GM18907 (cell line): ENCODE results near the gene PKDCC.
"Not testable (repeated sequence)": the region's sequence is repeated elsewhere in the genome, so short reads cannot be mapped to it uniquely, and the experiment has no call there.

Experiments
- ATAC-seq: cut with Tn5 transposase; IDR thresholded peaks from one replicate; pipeline ENCODE4 v1.9.1; 2021; ENCODE audit warnings: mild to moderate bottlenecking, moderate library complexity; ENCODE audit not compliant: unreplicated experiment

The PKDCC gene

GRCh38 chr2:42060718-42061619, 13.1 kb downstream of the PKDCC start:
- no peak for ATAC-seq

GRCh38 chr2:42061839-42062238, 14.0 kb downstream of the PKDCC start:
- no peak for ATAC-seq

DNA sequence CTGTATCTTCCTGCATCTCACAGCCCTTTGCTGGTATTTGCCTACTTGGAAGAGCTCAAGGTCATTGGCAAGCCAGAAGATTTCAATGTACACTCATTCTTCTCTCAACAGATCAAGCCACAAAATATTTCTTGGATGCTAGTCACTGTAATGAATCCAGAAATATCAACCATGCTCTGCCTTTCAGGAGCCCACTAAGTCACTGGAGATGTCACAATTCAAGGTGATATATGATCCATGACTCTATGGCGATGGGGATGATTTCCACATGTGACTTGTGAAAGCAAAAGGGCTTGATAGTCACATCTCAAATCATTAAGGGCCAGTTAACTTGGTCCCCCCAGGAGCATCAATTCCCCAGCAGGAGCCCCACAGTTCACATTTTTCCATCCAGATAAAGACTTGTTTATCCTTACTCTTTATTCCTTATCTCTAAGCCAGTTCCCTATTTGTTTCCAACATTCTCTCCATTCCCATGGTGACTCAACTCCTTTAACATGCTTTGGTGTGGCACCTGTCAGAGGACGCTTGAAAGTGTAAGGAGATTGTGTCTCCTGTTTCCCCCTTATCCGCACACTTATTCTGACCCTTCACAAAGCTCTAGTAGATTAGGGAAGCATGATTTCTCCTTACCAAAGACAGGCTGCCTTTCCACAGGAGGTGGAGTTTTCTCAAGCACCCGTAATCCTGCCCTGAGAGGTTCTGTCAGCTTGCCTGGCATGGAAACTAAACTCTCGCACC, 15.8 kb downstream of the PKDCC start:
- ATAC-seq: no peak

- no peak for ATAC-seq
Measured at GRCh38 chr2:42064417-42064942, 16.7 kb downstream of the PKDCC start.

DNA sequence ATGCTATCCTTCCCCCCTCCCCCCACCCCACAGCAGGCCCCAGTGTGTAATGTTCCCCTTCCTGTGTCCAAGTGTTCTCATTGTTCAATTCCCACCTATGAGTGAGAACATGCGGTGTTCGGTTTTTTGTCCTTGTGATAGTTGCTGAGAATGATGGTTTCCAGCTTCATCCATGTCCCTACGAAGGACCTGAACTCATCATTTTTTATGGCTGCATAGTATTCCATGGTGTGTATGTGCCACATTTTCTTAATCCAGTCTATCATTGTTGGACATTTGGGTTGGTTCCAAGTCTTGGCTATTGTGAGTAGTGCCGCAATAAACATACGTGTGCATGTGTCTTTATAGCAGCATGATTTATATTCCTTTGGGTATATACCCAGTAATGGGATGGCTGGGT, 17.9 kb downstream of the PKDCC start:
- ATAC-seq: not testable (repeated sequence)

DNA sequence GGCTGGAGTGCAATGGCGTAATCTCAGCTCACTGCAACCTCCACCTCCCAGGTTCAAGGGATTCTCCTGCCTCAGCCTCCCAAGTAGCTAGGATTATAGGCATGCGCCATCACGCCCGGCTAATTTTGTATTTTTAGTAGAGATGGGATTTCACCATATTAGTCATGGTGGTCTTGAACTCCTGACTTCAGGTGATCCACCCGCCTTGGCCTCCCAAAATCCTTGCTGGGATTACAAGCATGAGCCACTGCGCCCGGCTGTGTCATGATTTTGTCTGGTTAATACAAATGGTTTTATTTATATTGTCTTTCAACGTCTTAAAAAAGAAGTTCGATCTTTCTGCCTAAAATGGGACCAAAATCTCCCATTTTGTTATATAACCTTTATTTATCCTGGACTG, 19.2 kb downstream of the PKDCC start:
- not testable (repeated sequence) for ATAC-seq

DNA sequence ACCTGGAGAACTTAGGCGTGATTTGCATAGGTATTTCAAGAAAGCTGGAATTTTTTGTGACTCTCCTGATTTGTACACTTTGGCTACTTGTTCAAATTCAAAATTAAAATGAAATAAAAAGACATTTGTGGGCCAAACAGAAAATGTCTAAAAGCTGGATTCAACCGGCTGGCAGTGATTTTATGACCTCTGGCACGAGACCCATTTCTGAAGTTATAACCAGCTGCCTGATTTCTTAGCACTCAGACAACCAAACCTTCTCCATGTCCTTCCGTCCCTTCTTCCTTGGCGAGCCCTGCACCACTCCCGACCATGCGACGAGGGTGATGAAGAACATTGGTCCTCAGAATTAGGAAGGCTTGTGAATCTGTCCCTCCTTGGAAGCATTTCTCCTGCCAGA, 19.7 kb downstream of the PKDCC start:
- ATAC-seq: no peak

- no peak for ATAC-seq
Measured at GRCh38 chr2:42068571-42069178, 20.9 kb downstream of the PKDCC start.

DNA sequence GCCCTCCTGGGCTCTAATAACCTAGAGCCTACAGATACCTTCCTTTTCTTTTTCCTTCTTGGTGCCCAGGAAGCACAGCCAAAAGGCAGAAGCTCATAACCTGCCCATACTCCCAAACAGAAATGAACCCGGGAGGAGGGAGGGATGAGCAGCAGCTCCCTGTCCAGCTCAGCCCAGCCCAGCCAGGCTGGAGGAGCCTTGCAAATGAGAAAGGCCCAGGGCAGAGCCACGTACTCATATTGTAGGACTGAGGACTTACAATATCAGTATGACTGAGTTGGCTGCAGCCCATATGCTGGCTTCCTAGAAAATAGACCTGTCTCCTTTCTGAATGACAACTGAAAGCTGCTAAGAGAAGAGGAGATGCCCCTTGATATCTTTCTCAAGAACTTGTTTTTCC, 21.7 kb downstream of the PKDCC start:
- no peak for ATAC-seq

GRCh38 chr2:42071791-42072190, 24.0 kb downstream of the PKDCC start:
- ATAC-seq: no peak

GRCh38 chr2:42072349-42073118, 24.7 kb downstream of the PKDCC start:
- ATAC-seq: no peak

- ATAC-seq: no peak
Measured at GRCh38 chr2:42073739-42074503, 26.1 kb downstream of the PKDCC start.

- no peak for ATAC-seq
Measured at GRCh38 chr2:42074661-42075060, 26.8 kb downstream of the PKDCC start.

GRCh38 chr2:42076357-42077225, 28.8 kb downstream of the PKDCC start:
- no peak for ATAC-seq

DNA sequence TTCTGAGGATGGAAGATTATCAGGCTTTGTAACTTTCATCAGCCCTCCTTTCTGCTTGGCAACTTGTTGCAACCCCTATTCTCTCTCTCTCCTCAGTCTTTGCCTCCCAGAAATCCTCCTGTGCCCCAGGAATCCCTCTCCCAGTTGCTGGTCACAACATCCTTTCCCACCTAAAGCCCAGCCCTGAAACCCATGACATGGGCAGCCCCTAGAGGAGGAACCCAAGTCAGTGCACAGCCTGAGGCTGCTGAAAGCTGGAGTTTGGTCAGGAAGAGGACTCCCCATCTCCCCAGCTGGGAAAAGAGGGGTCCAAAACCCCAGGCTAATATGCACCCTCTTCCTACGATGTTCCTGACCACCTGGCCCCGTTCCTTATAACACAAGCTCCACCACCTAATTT, 29.5 kb downstream of the PKDCC start:
- no peak for ATAC-seq

- ATAC-seq: no peak
Measured at GRCh38 chr2:42079737-42080287, 32.0 kb downstream of the PKDCC start.

GRCh38 chr2:42081151-42081550, 33.3 kb downstream of the PKDCC start:
- not testable (repeated sequence) for ATAC-seq

GRCh38 chr2:42082016-42082415, 34.2 kb downstream of the PKDCC start:
- no peak for ATAC-seq

- no peak for ATAC-seq
Measured at GRCh38 chr2:42084231-42084671, 36.4 kb downstream of the PKDCC start.
